ENCODE results near the gene RHBDD2.

The RHBDD2 gene

GRCh38 chr7:75916259-75916658 lies 37.4 kb downstream of the RHBDD2 start:
- no peak for ATAC-seq
- no peaks in the 10 kb centered on the region for H3K9me3 Mint-ChIP-seq
- no peaks in the 10 kb centered on the region for H3K27me3 Mint-ChIP-seq
- H3K27ac Mint-ChIP-seq: no peak overlapping the region
- peaks cover 32% of the 10 kb centered on the region for H3K4me1 Mint-ChIP-seq
- H3K4me3 Mint-ChIP-seq: peak overlapping the region; percentile 83
- peaks cover 11% of the 10 kb centered on the region for H3K36me3 Mint-ChIP-seq

GRCh38 chr7:75916685-75917634 lies 38.1 kb downstream of the RHBDD2 start:
- peaks cover 17% of the 10 kb centered on the region for H3K36me3 Mint-ChIP-seq
- no peak overlapping the region for H3K27ac Mint-ChIP-seq
- H3K4me3 Mint-ChIP-seq: peak overlapping the region; percentile 83
- no peaks in the 10 kb centered on the region for H3K27me3 Mint-ChIP-seq
- H3K4me1 Mint-ChIP-seq: peaks cover 39% of the 10 kb centered on the region
- no peak for ATAC-seq
- no peaks in the 10 kb centered on the region for H3K9me3 Mint-ChIP-seq

- Mint-ChIP-seq H3K27me3 (no peaks in the 10 kb centered on the region), H3K36me3 (peaks cover 17% of the 10 kb centered on the region), H3K4me1 (peaks cover 42% of the 10 kb centered on the region), H3K4me3 (no peak overlapping the region), H3K9me3 (no peaks in the 10 kb centered on the region), H3K27ac (no peak overlapping the region)
- no peak for ATAC-seq
These were observed 41.8 kb downstream of the RHBDD2 start for GRCh38 chr7:75920431-75921161.

- Mint-ChIP-seq H3K27ac (no peak overlapping the region), H3K27me3 (no peaks in the 10 kb centered on the region), H3K9me3 (no peaks in the 10 kb centered on the region), H3K36me3 (peaks cover 17% of the 10 kb centered on the region), H3K4me3 (no peak overlapping the region), H3K4me1 (peaks cover 38% of the 10 kb centered on the region)
- ATAC-seq: no peak
These were observed 42.6 kb downstream of the RHBDD2 start for GRCh38 chr7:75921479-75921878.

- Mint-ChIP-seq H3K27me3 (no peaks in the 10 kb centered on the region), H3K4me1 (peaks cover 39% of the 10 kb centered on the region), H3K36me3 (peaks cover 17% of the 10 kb centered on the region), H3K27ac (no peak overlapping the region), H3K9me3 (no peaks in the 10 kb centered on the region), H3K4me3 (no peak overlapping the region)
- no peak for ATAC-seq
These were observed 44.3 kb downstream of the RHBDD2 start for GRCh38 chr7:75922966-75923603.

- H3K27me3 Mint-ChIP-seq: no peaks in the 10 kb centered on the region
- no peak overlapping the region for H3K4me3 Mint-ChIP-seq
- peaks cover 17% of the 10 kb centered on the region for H3K36me3 Mint-ChIP-seq
- no peak for ATAC-seq
- no peak overlapping the region for H3K27ac Mint-ChIP-seq
- no peaks in the 10 kb centered on the region for H3K9me3 Mint-ChIP-seq
- H3K4me1 Mint-ChIP-seq: peaks cover 39% of the 10 kb centered on the region
These were observed 45.4 kb downstream of the RHBDD2 start for GRCh38 chr7:75924256-75924655.

GRCh38 chr7:75924889-75925288 lies 46.1 kb downstream of the RHBDD2 start:
- H3K4me1 Mint-ChIP-seq: peaks cover 38% of the 10 kb centered on the region
- H3K27me3 Mint-ChIP-seq: no peaks in the 10 kb centered on the region
- H3K9me3 Mint-ChIP-seq: no peaks in the 10 kb centered on the region
- H3K36me3 Mint-ChIP-seq: peaks cover 20% of the 10 kb centered on the region
- H3K4me3 Mint-ChIP-seq: no peak overlapping the region
- ATAC-seq: no peak
- H3K27ac Mint-ChIP-seq: no peak overlapping the region

GRCh38 chr7:75925717-75926435 lies 47.0 kb downstream of the RHBDD2 start:
- Mint-ChIP-seq H3K9me3 (no peaks in the 10 kb centered on the region), H3K27ac (no peak overlapping the region), H3K4me3 (no peak overlapping the region), H3K36me3 (peaks cover 23% of the 10 kb centered on the region), H3K27me3 (no peaks in the 10 kb centered on the region), H3K4me1 (peaks cover 38% of the 10 kb centered on the region)
- no peak for ATAC-seq

GRCh38 chr7:75928568-75928914 lies 49.7 kb downstream of the RHBDD2 start:
- Mint-ChIP-seq H3K36me3 (peaks cover 24% of the 10 kb centered on the region), H3K4me3 (no peak overlapping the region), H3K27me3 (no peaks in the 10 kb centered on the region), H3K9me3 (no peaks in the 10 kb centered on the region), H3K4me1 (peaks cover 29% of the 10 kb centered on the region), H3K27ac (peak overlapping the region; percentile 78)
- ATAC-seq: peak; percentile 96

- no peak for ATAC-seq
- Mint-ChIP-seq H3K27ac (no peak overlapping the region), H3K27me3 (no peaks in the 10 kb centered on the region), H3K9me3 (peaks cover 4% of the 10 kb centered on the region), H3K36me3 (peaks cover 39% of the 10 kb centered on the region), H3K4me1 (peaks cover 23% of the 10 kb centered on the region), H3K4me3 (no peak overlapping the region)
These were observed 52.8 kb downstream of the RHBDD2 start for GRCh38 chr7:75931680-75932079.

GRCh38 chr7:75937958-75938786 lies 59.3 kb downstream of the RHBDD2 start:
- Mint-ChIP-seq H3K4me1 (peaks cover 12% of the 10 kb centered on the region), H3K36me3 (peaks cover 26% of the 10 kb centered on the region), H3K27me3 (no peaks in the 10 kb centered on the region), H3K27ac (no peak overlapping the region), H3K9me3 (peaks cover 4% of the 10 kb centered on the region), H3K4me3 (no peak overlapping the region)
- ATAC-seq: no peak
